HG02885 (cell line): Measurements from ENCODE around the gene HAUS3.

ENCODE experiments used
- ATAC-seq: cut with Tn5 transposase; IDR thresholded peaks from one replicate; pipeline ENCODE4 v1.9.1; 2021; ENCODE audit warnings: mild to moderate bottlenecking; ENCODE audit not compliant: unreplicated experiment, poor library complexity

The HAUS3 gene

DNA sequence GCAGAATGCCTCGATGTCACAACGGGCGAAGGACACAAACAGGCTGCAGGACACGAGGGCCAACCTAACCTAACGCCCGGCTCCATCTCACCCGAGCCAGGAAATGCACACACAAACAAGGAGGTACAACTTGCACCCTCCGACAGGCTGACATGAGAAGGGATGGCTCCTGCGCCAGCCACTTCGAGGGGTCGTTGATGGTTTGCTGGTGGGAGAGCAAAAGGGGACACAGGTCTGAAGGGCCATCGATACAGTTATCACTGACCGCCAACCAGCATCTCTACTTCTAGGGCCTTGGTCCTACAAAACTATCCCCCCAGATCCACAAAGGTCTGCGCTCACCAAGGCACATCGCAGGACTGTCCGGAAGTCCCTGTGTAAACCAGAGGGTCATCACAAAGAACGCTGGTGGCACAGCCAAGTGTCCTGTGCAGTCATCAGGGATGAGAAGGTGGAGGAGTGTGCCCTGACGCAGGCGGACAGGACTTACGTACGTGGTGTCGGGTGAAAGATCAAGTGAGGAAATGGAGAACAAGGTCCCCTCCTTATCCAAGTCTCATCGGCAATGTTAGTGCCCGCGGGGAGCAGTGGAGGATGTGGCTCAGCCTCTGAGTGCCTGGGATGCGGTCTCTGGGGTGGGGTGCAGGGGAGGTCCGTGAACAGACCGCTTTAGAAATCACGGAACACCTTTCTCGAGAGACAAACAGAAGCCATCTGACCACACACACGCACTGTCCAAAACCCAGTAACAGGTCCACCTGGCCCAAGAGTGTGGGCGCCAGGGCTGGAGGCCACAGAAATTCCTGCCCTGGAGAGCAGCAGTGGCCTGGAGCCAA is 13.0 kb upstream of the HAUS3 start:
- ATAC-seq, result no peak

DNA sequence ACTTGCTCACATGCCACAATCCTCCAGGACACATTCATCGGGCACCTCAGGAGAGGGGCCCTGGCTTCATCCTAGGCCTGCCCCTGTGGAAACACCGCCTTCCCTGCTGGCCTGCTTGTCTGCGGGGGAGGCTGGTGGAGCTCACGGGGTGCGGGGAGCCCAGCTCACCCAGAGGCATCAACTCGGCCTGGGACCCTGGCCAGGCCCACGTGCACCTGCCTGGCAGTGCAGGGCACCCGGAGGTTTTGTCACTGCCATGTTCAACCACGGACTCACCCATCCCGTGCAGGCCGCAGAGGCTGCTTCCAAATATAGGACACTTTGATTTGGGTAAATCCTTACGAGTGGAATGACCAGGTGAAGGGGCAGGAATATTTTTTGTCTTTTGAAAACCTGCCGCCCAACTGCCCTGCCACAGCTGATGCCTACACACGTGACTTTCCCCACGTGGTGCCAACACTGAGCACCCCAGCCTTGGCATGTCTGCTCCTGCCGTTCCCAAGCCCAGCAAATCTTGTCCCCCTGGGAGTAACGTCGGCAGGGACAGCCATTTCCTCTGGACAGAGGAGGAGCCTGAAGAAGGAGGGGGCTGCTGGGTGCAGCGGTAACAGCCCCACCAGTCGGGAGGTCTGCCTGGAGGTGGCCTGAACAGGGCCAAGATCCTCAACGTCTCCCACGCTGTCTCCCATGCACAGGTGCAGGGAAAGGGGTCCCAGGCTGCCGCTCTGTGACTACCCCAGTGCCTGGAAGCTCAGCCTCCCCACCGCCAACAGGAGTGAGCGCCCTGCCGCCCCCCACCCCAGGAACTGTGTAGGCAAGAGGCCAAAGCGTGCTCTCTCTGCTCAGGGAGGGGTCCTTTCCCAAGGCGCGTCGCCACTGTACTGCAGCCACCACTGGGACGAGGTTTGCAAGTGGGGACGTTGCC is 11.5 kb upstream of the HAUS3 start:
- ATAC-seq, result no peak

DNA sequence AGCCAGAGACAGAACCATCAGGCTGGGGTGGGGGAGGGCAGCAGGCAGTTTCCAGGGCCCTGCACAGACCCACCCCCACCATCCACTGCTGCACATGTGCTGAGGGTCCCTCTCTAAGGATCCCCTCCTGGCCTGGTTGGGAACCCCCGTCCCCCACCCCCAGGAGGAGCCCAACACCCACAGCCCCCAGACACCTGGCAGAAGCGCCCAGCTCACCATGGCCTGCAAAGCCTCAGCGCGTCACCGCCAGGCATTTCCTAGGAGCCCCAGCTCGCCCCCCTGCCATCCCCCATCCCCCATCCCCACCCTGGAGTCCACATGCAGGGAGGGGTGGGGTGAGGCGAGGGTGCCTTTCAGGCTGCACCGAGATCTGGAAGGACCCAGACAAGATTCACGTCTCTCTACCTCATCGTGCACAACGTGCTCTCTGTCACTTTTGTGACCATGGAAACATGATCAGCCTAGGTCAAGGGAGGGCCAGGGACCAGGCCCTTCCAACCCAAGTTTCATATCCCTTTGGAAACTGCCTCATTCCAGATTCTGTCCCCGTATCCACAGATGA is 10.7 kb upstream of the HAUS3 start:
- no peak for ATAC-seq

DNA sequence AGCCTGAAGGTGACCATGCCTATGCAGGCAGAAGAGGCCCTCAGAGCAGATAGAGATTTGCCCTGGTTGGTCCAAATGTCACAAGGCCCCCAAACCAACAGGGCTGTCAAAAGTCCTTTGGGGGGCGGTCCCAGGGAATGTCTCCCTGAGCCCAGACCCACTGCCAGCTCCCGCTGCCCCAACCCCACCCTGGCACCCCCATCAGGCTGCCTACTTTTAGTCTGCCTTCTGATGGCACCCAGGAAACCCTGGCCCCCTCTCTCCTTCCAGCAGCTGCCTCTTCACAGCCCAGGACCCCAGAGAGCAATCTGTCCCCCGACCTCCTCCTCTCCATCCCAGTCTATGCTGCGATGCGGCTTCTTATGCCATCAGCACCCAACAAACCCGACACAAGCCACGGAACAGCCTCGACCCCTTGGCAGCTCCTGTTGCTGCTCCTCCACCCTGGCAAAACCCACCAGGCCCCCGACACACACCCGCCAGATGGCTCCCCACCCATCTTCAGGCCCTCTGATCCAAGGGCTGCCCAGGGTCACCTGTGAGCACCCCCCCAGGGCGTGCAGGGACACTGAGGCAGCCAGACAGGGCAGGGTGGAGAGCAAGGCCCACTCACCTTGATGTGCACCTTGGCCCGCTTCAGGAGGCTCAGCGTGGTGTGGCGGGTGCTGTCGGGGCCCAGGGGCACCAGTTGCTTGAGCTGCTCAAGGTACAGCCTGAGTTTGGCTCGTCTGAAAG is 10.0 kb upstream of the HAUS3 start:
- no peak for ATAC-seq

DNA sequence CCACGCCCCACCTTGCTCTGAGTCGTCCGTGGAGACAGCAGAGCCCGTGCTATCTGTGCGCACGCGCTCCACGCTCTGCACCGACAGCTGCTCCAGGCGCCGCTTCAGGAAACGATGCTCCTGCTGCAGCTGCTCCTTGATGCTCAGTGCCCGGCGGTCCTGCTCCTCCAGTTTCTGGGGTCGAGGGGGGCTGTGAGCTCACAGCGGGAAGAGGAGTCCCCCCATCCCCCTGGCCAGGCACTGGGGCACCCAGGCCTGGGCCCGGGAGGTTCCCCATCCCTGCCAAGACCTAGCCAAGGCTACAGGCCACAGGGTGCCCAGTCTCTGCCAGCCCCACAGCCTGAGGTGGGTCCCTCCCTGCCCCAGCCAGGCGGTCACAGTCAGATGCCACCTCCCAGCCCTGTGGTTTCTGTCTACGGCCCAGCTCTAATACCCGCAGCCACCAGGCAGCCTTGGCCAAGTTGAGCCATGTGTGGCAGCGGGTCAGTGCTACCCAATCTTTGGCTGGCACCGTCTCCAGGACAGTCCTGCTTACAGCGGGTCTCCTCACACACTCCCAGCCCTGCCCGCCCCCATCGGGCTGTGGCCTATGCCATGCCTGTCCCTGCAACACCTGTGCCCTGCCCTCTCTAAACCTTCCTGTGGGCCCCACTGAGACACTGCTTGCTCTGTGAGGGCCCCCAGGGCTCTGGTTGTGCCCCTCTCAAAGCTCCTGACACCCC is 9.3 kb upstream of the HAUS3 start:
- no peak for ATAC-seq

DNA sequence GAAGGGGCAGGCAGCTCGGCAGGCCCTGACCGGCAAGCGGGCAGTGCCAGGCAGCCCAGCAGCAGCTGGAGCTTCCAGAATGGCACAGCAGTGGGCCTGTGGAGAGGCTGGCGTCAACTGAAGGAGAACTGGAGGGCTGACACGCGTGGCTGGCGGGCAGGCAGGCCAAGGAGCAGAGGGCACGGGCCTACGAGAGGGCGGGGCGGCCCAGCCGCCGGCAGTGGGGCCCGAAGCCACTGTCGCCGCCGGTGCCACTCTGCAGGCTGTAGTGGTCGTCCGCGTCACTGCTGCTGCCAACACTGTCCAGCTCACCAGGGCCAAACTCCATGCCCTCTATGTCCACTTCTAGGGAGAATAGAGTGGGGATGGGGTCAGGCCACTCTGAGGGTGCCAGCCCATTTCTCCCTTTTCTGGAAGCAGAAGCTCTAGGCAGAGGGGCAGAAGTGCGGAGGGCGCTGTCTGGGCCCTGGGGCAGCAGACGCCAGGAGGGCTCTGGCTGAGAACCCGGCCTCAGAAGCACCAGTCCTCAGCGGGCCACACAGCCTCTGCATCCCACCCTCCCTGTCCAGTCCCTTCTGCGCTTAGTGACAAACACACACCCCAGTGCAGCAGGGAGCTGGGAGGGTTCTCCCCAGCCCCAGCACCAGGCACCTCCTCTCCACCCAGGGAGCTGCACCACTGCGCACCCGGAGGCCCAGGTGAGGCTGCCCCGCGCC is 8.6 kb upstream of the HAUS3 start:
- no peak for ATAC-seq

DNA sequence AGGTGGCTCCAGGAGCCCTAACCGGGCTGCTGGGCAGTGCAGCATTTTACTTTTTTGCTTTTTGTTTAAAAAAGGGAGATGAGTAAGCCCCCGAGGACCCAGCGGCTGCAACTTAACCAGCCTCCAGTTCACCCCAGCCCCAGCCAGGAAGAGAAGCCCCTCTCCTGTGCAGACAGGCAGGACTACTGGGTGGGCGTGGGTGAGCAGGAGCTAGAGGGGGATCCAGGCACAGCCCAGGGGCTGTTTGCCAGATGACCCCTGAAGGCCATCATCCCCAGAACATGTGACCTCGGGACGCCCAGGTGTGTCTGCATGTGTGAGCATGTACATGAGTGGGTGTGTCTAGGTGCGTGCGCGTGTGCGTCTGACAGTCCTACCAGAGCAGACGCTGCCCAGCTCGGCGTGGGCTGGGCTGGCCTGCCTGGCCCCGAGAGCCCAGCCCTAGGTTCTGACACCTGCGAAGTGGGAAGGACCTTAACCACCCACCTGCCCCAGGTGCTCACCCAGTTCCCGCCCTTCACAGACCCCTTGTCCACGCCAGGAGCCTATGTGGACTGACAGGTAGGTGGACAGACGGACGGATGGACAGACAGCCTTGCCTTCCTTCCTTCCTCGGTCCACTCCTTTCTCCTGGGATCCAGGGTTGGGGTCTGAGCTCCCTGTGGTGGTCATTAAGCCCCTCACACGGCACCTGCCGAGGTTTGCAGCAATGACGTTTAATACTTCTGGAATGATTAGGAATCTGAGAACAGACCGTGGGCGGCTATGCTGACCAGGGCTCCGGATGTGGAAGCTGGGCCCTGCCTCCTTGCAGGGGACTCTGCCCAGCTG is 7.8 kb upstream of the HAUS3 start:
- ATAC-seq, result no peak

DNA sequence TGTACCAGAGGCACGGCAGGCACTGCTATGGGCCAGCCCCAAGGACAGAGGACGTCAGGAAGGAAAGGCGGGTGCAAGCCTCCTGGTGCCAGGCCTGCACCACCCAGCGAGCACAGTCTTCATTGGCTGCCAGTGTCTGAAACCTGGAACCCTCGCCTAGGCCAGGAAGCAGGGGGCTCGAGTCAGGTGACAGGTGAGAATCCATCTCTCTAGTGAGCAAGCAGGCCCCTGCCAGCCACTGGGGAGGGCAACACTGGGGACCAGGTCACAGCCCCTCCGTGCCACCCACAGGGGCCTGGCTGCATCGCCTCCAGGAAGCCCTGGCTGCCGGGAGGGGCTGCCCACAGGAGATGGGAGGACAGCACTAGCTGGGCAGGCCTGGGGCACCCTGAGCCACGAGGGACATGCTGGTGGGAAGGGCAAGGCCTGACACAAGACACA is 6.9 kb upstream of the HAUS3 start:
- no peak for ATAC-seq

DNA sequence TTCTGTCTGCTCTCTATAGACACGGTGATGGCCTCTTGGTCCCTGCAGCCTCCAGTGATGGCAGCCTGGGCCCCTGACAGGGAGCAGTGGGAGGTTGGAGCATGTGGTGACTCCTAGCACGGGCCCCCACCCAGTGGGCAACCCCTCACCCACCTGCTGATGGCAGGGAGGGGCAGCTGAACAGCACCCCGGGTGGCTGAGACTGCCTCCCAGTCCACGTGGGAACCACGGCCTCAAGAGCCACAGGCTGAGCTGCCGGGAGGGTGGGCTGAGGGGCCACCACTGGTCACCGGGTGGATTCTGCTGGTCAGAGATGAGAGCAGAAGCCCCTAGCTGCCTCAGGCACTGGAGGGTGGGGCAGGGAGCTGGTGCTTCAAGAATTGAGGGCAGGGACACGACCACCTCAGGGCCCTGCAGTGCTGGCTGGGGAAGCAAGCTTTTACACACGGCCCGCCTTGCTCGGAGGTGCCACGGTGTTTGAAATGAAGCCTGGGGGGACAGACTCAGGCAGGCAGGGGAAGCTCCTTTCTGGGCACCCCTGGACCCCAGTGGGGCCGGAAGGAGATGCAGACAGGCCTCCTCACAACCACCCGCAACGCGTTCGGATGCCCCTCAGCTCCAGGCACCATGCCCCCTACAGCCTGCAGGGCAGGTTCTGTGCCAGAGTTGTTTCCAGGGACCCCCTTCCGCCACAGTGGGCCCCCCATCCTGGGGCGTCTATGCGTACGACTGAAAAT is 6.3 kb upstream of the HAUS3 start:
- no peak for ATAC-seq

DNA sequence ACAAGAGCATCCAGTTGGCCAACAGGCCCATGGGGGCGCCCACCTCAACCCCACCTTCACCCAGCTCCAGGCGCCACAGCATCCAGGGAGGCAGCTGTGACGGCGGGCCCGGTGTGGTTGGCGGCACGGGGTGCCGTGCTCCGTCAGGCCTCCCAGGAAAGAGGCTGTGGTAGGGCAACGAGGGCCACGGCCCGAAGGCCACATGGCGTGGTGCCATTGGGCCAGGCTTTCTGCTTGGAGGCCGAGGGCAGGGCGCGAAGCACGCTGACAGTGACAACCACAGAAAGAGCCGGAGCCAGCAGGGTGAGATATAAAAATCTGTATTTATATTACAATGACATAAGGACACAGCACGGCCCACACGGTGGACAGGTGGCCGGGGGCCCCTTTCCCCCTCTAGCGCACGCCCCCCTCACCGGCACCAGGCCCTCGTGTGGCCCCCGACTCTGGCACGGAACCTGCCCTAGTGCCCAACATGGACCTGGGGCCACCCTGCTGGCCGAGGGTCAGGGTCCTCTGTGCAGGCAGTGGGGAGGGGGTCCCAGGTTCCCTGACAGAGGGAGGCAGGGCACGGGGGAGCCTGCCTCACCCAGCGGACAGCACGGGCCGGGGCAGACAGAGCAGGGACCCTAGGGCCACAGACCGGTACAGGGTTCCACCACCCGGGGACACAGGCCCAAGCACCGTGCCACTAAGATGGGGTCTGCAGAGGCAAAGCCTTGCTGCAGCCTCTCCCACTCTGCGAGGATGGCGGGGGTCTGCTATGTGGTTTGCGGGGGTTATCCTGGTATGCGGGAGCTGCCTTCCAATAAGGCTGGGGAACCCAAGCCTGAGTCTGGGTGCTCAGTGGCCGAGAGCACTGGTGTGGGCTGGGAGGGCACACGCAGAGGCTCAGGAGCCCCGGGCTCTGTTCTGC is 5.5 kb upstream of the HAUS3 start:
- no peak for ATAC-seq

DNA sequence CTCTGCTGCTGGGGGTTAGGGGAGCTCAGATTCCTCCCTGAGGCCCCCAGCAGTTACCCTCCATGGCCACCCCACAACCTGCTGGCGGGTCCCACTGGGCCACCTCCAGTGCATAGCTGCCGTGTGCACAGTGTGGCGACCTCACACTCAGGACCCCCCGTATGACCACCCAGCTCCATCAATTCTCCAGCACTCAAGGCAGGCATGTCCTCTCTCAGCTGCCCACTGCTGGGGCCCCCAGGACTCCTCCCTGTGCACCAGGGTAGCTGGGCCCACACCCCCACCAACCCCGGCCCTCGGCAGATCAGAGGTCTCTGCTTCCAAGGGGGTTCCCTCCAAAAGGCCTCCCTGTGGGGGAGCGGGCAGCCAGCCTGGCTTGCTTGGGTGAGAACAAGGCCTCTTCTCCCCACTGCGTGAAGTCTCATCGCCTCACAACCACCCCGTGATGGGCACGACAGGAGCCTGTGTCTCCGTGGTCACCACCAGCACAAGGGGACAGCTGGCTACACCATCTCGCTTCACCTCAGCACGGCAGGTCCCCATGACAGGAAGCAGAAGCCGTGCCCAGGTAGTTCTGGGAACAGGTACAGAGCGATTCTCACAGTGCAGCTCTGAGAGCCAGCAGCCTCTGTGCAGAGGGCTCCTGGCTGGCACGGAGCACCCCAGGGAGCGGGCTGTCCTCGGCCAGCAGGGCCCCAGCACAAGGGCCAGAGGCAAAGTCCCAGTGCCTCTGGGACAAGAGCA is 4.6 kb upstream of the HAUS3 start:
- no peak for ATAC-seq

DNA sequence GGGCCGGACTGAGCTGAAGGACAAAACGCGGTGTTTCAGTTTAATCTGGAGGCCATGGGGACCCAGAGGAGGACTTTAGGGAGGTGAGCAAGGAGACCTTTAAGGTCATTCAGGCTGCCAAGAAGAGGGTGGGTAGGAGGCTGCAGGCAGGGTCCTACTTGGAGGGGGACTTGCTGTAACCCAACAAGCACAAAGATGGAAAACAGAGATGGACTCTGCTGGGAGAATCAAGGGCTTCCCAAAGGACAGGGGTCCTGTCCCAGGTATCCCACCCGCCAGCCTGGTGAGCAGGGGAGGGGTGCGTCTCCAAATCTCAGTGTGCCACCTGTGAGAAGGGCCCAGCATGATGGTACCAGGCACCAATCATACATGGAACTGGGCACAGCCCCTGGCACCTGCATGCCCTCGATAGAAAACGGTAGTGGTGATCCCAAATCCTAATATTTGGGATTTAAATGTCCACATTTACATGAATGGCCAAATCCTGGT is 3.9 kb upstream of the HAUS3 start:
- no peak for ATAC-seq

DNA sequence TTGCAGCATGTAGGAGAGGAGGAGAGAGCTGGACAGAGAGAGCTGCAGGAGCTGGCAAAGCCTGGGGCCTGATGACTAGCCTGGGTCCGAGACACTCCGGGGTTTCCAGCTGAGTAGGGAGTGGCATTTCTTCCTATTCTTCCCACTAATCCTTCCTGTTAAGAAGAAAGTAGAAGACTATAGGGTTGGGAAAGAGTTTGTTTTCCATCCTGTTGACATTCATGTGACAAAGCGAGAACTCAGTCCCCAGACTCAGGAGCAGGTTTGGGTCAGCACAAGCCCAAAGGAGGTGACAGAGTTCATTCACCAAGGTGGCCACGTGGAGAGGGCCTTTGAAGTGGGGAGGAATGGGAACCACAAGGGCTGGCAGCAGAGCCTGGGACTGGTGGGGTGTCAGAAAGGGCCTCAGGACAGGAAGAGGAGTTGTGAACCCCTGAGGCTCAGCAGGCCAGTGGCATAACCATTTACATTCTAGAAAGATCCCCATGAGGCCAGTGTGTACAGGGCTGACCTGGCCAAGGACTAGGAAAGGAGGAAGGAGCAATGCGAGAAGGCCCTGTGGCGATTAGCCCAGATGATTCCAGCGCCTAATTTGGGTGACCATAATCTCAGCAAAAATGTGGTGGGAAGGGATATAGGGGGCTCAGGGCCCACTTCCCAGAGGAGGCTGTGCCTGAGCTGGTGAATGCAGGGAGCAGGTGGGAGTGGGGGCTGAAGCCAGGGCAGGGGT is 3.3 kb upstream of the HAUS3 start:
- ATAC-seq, result no peak

DNA sequence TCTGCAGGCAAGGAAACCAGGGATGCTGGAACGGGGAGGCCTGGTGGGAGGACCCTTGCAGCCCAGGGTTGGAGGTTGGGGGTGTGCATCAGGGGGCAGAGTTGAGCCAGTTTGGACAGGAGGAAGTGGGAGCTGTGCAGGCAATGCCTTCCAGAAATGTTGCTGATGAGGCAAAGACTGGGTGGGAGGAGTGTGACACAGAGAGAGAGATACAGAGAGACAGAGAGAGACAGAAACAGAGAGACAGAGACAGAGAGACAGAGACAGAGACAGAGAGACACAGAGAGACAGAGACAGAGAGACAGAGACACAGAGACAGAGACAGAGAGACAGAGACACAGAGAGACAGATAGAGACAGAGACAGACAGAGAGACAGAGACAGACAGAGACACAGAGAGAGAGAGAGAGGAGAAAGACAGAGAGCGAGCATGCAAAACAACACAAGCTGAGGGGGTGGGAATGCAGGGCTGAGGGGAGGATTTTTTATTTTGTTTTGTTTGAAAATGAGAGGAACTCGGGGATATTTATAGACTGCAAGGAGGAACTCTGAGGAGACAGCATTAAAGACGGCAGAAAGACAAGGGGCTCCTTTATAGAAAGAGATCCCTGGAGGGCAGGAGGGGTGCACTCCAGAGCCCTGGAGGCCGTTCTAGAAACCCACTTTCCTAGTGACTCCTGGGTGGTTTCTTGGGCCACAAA is 1.9 kb upstream of the HAUS3 start:
- ATAC-seq, result no peak

DNA sequence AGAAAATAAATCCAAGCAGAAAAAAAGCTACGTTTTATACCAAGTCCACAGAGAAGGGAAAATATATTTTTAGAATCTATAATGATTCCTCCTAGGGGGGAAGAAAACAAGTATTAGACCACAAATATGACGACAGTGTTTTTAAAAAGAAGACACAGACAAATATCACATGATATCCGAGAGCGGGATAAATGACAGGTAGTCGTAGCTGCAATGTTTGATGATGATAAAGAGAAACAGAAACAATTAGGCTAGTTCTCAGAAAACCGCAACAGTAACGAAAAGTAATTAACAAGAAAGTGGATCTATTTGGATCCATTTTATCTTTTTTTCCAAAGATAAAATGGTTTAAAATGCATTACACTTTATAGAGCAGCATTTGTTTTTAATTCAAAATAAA is 918 bp downstream of the HAUS3 start:
- ATAC-seq, result no peak
